ENCODE results near the gene MFAP1. TPM values are rescaled to one million over a fixed set of nuclear protein-coding genes. Genes with fewer than 3 reads are reported as not detected.

MFAP1 gene
- total RNA-seq = 14.9 and 16.1 TPM in 2 replicates

GRCh38 chr15:43824302-43825246, at the start of gene MFAP1:
Gene MFAP1 (minus strand): TSS chr15:43824690. CDS start chr15:43824569, 121 bp downstream.

DNA sequence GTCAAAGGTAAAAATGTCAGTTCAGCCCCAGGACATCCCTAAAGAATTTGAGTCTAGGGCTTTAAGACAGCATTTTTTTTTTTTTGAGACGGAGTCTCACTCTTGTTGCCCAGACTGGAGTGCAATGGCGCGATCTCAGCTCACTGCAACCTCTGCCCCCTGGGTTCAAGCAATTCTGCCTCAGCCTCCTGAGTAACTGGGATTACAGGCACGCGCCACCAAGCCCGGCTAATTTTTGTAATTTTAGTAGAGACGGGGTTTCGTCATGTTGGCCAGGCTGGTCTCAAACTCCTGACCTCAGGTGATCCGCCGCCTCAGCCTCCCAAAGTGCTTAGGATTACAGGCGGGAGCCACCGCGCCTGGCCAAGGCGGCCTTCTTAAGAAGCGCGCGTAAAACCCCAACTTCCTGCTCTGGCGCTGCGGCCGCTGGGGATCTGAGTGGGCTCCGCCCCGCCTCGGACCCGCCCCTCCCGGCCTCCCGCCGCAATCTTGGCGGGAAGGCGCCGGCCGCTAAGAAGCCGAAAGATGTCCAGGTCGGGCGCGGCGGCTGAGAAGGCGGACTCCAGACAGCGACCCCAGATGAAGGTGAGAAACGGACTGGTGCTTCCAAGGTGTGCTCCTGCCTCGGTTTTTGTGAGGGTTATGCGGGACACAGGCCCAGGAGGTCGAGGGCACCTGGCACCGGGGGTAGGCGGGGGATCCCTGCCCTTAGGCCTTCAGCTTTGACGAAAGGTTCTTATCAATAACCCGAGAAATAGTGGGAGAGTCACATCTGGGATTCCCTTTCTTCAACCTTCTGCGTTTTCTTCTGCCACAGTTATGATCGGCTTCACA, 2.2 kb upstream of the MFAP1 start, which contains the start of gene WDR76:
Gene WDR76 (plus strand): TSS at position 495 of the 834 bp plus-strand sequence. CDS start 31 bp downstream, at position 526.

DNA sequence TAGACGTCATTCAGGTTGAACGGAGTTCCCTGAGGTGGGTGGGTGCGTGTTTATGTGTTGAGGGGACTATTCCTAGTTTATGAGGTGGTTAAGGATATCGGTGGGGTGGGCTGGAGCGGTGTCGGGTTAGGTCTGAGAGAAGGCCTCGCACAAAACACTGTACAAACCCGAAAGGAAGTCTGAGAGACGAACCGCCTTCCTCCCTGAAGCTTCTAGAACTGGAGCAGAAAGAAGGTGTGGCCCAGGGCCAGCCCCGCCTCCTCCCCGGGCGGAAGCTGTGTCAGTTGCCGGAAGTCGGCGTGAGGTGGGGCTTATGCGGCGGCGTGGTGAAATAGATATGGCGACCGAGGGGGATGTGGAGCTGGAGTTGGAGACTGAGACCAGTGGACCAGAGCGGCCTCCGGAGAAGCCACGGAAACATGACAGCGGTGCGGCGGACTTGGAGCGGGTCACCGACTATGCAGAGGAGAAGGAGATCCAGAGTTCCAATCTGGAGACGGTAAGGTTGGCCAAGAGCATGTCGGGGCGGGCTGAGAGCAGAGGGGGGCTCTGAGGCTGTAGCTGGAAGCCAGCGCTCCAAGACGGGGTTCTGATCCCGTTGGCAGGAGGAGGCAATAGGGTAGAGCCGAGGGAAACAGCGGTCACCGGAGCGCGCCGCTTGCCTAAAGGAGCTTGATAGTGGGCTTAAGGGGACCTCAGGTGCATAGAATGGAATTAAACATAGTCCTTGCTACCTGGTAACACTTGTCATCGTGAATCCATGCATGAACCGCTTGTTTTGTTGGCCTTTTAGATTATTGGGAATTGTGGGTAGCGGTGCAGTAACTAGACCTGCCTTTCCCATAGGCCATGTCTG, 24.0 kb downstream of the MFAP1 start, which contains the start of gene HYPK:
Gene HYPK (plus strand): TSS at position 314 of the 856 bp plus-strand sequence. CDS start 24 bp downstream, at position 338.

GRCh38 chr15:43799945-43800285, 24.6 kb downstream of the MFAP1 start, which contains the start of gene SERINC4:
Gene SERINC4 (minus strand): TSS chr15:43800220. CDS start chr15:43799986, 234 bp downstream.

GRCh38 chr15:43791993-43792760, 32.3 kb downstream of the MFAP1 start, which contains the start of gene SERF2:
Gene SERF2 (plus strand): TSS chr15:43792320. CDS start chr15:43792377, 57 bp downstream.

GRCh38 chr15:43776718-43777266, 47.7 kb downstream of the MFAP1 start, which contains the start of gene ELL3:
Gene ELL3 (minus strand): TSS chr15:43776966. CDS start chr15:43776901, 65 bp downstream.

Other genes starting within 250 kb of the MFAP1 start
- gene PPIP5K1, start 234.5 kb downstream of the MFAP1 start, total RNA-seq = 4.3 and 7.4 TPM in 2 replicates
- not detected in 2 replicates for gene CKMT1B, start 230.7 kb downstream of the MFAP1 start, total RNA-seq
- not detected in 2 replicates for gene STRC, start 205.9 kb downstream of the MFAP1 start, total RNA-seq
- 0.15 and 0.17 TPM in 2 replicates for gene CATSPER2, start 175.8 kb downstream of the MFAP1 start, total RNA-seq
- gene CKMT1A, start 130.8 kb downstream of the MFAP1 start, total RNA-seq = not detected in 2 replicates
- 157 and 161 TPM in 2 replicates for gene PDIA3, start 78.3 kb downstream of the MFAP1 start, total RNA-seq
- gene ELL3, start 47.7 kb downstream of the MFAP1 start, total RNA-seq = 2.2 and 3.4 TPM in 2 replicates
- gene SERF2, start 32.4 kb downstream of the MFAP1 start, total RNA-seq = 935 and 1,279 TPM in 2 replicates
- gene SERINC4, start 24.5 kb downstream of the MFAP1 start, total RNA-seq = 0.15 TPM in 1 of 2 replicates, not detected in the other
- gene HYPK, start 24.1 kb downstream of the MFAP1 start, total RNA-seq = 24.4 and 35.7 TPM in 2 replicates
- gene WDR76, start 2.3 kb upstream of the MFAP1 start, total RNA-seq = 26.9 and 27.9 TPM in 2 replicates